Fibroblast of skin of right quadriceps (primary cell): Measurements from ENCODE around the gene ENDOV.
A peak's percentile ranks its signal among the peaks of the same experiment; 100 is the strongest.

Experiments used
- DNase-seq: peaks from one replicate; pipeline ENCODE4 v3.0.0-alpha.2; 2013

The ENDOV gene

GRCh38 chr17:80472996-80473395 is 58.0 kb downstream of the ENDOV start:
- DNase-seq, result no peak

- DNase-seq, result no peak
These were observed 58.7 kb downstream of the ENDOV start for GRCh38 chr17:80473701-80474100.

- peak; percentile 13 for DNase-seq
These were observed 59.4 kb downstream of the ENDOV start for GRCh38 chr17:80474231-80474960.

- no peak for DNase-seq
These were observed 60.3 kb downstream of the ENDOV start for GRCh38 chr17:80474961-80475909.

GRCh38 chr17:80475910-80476876 is 61.2 kb downstream of the ENDOV start, which contains the start of gene NPTX1:
TSS of gene NPTX1 (minus strand) at chr17:80476607. CDS start at chr17:80476446, 161 bp downstream.
- DNase-seq, result no peak

DNA sequence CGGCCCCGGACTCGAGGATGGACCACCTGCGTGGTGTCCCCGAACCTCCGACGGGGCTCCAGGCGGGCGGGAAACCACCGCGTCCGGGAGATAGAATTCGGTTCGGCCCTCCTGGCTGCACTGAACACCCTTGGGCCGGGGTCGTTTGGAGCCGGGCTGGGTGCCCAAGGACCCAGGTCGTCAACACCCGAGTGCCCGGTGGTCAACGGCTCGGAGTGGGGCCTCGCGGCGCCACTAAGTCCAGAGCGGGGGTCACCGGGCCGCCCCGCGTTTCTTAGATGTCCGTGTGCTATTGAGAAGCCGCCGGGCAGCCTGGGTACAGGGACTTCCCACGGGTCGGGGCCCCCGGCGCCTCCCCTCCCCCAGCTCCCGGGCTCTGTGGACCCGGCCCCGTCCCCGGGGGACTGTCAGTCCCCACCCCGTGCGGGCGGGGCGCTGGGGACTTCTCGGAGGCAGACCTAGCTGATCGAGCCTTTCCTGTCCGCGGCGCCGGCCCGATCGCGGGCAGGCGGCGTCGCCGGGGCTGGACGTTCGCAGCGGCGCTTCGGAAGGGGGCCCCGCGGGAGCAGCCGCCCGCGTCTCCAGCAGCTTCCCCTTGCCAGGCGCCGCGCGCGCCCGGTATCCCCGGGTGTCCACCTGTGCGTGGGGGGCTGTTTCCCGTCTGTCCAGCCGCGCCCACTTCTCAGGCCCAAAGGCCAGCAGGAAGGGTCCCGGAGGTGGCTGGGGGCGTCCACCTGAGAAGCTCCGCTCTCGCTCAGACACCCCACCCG is 62.1 kb downstream of the ENDOV start:
- no peak for DNase-seq

- DNase-seq, result peak; percentile 50
These were observed 62.9 kb downstream of the ENDOV start for GRCh38 chr17:80477647-80478478.

GRCh38 chr17:80478487-80479245 is 63.7 kb downstream of the ENDOV start:
- DNase-seq, result no peak

- no peak for DNase-seq
These were observed 64.2 kb downstream of the ENDOV start for GRCh38 chr17:80479246-80479566.

GRCh38 chr17:80480248-80480647 is 65.3 kb downstream of the ENDOV start:
- DNase-seq, result no peak

GRCh38 chr17:80481284-80482057 is 66.5 kb downstream of the ENDOV start:
- DNase-seq, result no peak

DNA sequence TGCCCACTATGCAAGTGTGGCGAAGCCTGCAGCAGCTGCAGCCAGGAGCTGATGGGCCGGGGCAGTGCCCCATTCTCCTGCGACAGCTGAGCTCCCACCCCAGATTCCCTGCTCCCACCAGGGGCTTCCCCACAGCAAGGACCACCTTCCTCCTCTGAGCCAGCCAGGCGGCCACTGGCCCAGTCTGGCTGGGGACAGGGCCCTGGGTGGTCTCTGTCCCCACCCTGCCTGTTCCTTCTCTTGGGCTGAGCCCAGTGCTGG is 67.0 kb downstream of the ENDOV start:
- no peak for DNase-seq

DNA sequence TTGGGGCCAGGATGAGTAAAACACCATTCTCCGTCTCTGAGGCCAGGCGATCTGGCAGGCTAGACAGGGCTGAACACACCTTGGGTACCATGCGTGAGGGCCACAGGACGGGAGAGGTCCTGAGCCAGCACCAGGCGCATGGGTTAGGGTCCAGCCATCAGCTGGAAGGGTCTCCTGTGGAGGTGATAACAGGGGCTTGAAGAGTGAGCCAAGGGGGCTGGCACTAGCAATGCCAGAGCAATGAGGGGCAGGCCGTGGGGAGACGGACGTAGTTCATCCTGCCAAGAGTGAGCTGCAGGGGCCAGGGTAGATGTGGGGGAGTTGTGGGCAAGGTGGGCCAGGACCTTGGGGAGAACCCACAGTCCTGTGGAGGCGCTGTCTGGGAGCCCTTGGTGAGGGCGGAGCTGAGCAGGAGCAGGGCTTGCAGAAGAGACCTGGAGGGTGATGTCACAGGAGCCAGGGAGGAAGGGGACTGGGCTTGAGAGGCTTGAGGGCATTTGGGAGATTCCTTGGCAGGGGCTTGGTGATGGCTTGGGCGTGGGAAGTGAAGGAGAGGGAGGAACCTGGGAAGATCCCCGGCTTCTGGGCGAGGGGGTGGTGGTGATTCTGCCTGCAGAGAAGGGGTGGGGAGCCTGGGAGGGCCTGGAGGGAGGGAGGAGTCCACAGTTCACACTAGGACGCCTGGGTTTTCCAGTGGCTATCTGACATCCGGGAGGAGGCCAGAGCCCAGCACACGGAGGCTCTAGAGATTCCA is 67.8 kb downstream of the ENDOV start:
- no peak for DNase-seq

- DNase-seq, result no peak
These were observed 70.9 kb downstream of the ENDOV start for GRCh38 chr17:80485846-80486245.

GRCh38 chr17:80486692-80487091 is 71.7 kb downstream of the ENDOV start:
- no peak for DNase-seq

- DNase-seq, result no peak
These were observed 72.5 kb downstream of the ENDOV start for GRCh38 chr17:80487511-80487910.
